H1 (cell line): ENCODE results near the gene VPS13C. TPM values are rescaled to one million over a fixed set of nuclear protein-coding genes. Genes with fewer than 3 reads are reported as not detected.

ENCODE experiments used
- polyA plus RNA-seq, 7 experiments: library from polyadenylated mRNA; depleted of rRNA in 3 of 7; stranded (reverse) in 5 of 7; unstranded in 2 of 7; fragments of >200 nt in 5 of 7; fragments of 200-250 nt in 2 of 7; gene quantifications; 1 replicate in 5 of 7; 2 replicates in 1 of 7; 4 replicates in 1 of 7; pipeline versions ENCODE4 v1.2.1 to v1.2.3, GENCODE V29; 2011 to 2013; ENCODE audit warnings: missing spikeins in 2 of 7, mixed read lengths in 2 of 7
- total RNA-seq: library from RNA; stranded (reverse); fragmentation: NEBNext Ultra II Directional; extraction: Animal tissue kit (Norgen Biotek cat#: 25700); gene quantifications from 2 replicates; pipeline ENCODE4 v1.2.1, GENCODE V29; 2021
- TF ChIP-seq, protein P1 (sequence below): fragments of 300-600 bp; sonication (generic); IDR thresholded peaks from 2 replicates; pipeline ENCODE4 v1.7.1; 2012; ENCODE audit warnings: low read length, moderate library complexity, mild to moderate bottlenecking, inconsistent platforms; ENCODE audit not compliant: insufficient replicate concordance

VPS13C gene
- total and polyA plus RNA-seq, 2 of the 8 experiments (the other 6 are each of a cell fraction or from before 2014, with no cell fraction given): 4.8 to 18.8 TPM

DNA sequence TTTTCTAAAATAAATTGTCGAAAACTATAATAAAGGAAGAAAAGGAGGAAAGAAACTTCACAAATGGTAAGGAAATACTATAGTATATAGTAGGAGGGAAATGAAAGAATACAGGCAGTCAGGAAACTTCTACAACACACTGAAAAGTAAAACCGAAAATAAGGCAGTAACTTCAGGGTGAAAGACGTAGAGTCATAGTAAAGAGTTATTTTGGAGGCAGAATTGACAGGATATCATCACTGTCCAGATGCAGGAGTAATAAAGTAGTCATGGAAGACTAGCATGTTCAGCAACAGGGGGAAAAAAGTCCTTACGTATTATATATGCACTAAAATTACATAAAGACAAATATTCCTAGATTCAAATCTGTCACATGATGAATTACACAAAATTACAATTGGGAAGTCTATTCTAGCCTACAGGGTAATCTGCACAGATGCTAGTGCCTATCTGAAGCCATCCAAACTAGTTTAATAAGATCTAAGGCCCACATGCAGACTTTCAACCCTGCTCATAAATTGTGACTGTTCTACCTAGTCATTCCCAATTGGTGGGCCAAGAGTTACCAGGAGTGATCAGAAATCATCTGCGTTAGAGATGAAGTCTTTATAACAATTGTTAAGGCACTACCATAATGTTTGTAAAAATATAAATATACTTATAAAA lies 14.0 kb downstream of the VPS13C start (continued):
- TF ChIP-seq, protein P1, sequence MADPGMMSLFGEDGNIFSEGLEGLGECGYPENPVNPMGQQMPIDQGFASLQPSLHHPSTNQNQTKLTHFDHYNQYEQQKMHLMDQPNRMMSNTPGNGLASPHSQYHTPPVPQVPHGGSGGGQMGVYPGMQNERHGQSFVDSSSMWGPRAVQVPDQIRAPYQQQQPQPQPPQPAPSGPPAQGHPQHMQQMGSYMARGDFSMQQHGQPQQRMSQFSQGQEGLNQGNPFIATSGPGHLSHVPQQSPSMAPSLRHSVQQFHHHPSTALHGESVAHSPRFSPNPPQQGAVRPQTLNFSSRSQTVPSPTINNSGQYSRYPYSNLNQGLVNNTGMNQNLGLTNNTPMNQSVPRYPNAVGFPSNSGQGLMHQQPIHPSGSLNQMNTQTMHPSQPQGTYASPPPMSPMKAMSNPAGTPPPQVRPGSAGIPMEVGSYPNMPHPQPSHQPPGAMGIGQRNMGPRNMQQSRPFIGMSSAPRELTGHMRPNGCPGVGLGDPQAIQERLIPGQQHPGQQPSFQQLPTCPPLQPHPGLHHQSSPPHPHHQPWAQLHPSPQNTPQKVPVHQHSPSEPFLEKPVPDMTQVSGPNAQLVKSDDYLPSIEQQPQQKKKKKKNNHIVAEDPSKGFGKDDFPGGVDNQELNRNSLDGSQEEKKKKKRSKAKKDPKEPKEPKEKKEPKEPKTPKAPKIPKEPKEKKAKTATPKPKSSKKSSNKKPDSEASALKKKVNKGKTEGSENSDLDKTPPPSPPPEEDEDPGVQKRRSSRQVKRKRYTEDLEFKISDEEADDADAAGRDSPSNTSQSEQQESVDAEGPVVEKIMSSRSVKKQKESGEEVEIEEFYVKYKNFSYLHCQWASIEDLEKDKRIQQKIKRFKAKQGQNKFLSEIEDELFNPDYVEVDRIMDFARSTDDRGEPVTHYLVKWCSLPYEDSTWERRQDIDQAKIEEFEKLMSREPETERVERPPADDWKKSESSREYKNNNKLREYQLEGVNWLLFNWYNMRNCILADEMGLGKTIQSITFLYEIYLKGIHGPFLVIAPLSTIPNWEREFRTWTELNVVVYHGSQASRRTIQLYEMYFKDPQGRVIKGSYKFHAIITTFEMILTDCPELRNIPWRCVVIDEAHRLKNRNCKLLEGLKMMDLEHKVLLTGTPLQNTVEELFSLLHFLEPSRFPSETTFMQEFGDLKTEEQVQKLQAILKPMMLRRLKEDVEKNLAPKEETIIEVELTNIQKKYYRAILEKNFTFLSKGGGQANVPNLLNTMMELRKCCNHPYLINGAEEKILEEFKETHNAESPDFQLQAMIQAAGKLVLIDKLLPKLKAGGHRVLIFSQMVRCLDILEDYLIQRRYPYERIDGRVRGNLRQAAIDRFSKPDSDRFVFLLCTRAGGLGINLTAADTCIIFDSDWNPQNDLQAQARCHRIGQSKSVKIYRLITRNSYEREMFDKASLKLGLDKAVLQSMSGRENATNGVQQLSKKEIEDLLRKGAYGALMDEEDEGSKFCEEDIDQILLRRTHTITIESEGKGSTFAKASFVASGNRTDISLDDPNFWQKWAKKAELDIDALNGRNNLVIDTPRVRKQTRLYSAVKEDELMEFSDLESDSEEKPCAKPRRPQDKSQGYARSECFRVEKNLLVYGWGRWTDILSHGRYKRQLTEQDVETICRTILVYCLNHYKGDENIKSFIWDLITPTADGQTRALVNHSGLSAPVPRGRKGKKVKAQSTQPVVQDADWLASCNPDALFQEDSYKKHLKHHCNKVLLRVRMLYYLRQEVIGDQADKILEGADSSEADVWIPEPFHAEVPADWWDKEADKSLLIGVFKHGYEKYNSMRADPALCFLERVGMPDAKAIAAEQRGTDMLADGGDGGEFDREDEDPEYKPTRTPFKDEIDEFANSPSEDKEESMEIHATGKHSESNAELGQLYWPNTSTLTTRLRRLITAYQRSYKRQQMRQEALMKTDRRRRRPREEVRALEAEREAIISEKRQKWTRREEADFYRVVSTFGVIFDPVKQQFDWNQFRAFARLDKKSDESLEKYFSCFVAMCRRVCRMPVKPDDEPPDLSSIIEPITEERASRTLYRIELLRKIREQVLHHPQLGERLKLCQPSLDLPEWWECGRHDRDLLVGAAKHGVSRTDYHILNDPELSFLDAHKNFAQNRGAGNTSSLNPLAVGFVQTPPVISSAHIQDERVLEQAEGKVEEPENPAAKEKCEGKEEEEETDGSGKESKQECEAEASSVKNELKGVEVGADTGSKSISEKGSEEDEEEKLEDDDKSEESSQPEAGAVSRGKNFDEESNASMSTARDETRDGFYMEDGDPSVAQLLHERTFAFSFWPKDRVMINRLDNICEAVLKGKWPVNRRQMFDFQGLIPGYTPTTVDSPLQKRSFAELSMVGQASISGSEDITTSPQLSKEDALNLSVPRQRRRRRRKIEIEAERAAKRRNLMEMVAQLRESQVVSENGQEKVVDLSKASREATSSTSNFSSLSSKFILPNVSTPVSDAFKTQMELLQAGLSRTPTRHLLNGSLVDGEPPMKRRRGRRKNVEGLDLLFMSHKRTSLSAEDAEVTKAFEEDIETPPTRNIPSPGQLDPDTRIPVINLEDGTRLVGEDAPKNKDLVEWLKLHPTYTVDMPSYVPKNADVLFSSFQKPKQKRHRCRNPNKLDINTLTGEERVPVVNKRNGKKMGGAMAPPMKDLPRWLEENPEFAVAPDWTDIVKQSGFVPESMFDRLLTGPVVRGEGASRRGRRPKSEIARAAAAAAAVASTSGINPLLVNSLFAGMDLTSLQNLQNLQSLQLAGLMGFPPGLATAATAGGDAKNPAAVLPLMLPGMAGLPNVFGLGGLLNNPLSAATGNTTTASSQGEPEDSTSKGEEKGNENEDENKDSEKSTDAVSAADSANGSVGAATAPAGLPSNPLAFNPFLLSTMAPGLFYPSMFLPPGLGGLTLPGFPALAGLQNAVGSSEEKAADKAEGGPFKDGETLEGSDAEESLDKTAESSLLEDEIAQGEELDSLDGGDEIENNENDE: no peak
